Ishikawa (cell line): ENCODE measurements around the gene AMFR.

Source experiments
- CEBPB ChIP-seq: IDR thresholded peaks from 2 replicates; pipeline ENCODE4 v1.6.1; 2012
- CREB1 ChIP-seq: IDR thresholded peaks from 2 replicates; pipeline ENCODE4 v1.6.1; 2012; ENCODE audit warnings: low read depth
- EP300 ChIP-seq: IDR thresholded peaks from 2 replicates; pipeline ENCODE4 v1.6.1; 2012; ENCODE audit warnings: borderline replicate concordance
- FOXM1 ChIP-seq: IDR thresholded peaks from 2 replicates; pipeline ENCODE4 v1.6.1; 2012; ENCODE audit warnings: low read depth, borderline replicate concordance
- RAD21 ChIP-seq: IDR thresholded peaks from 2 replicates; pipeline ENCODE4 v1.6.1; 2012; ENCODE audit warnings: low read depth
- YY1 ChIP-seq: IDR thresholded peaks from 2 replicates; pipeline ENCODE4 v1.6.1; 2012; ENCODE audit warnings: low read depth
- ZBTB7A ChIP-seq: IDR thresholded peaks from 2 replicates; pipeline ENCODE4 v1.6.1; 2012; ENCODE audit warnings: low read depth
- TF ChIP-seq, protein P1 (sequence below): IDR thresholded peaks from 2 replicates; pipeline ENCODE4 v1.6.1; 2012
- TF ChIP-seq, protein P2 (sequence below): IDR thresholded peaks from 2 replicates; pipeline ENCODE4 v1.6.1; 2012

DNA sequence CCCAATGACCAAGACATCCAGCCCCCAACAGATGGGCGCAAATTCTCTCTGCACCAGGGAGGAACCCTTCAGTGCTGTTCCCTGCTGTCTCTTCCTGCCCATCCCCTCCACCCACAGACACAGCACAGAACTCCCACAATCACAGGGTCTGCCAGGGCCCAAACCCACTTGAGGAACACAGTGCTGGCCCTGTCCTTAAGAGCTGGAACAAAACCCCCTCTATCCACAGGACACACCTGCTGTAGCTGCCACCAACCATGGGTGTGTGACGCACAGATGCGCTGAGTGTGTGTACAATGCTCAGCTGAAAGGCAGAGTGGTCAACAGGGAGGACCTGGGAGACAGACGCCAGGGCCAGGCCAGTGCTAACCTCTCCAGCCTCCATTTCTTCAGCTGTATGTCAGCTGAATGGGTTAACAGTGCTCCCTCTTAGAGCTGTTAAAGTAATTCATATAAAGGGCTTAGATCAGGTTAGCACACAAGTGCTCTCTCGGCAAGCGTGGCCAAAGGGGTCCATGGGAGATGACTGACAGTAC, 62.1 kb downstream of the AMFR start:
- TF ChIP-seq, protein P1, sequence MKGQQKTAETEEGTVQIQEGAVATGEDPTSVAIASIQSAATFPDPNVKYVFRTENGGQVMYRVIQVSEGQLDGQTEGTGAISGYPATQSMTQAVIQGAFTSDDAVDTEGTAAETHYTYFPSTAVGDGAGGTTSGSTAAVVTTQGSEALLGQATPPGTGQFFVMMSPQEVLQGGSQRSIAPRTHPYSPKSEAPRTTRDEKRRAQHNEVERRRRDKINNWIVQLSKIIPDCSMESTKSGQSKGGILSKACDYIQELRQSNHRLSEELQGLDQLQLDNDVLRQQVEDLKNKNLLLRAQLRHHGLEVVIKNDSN, result no peak
- TF ChIP-seq FOXM1, result no peak
- TF ChIP-seq RAD21, result no peak
- TF ChIP-seq CEBPB, result no peak
- no peak for TF ChIP-seq EP300
- TF ChIP-seq, protein P2, sequence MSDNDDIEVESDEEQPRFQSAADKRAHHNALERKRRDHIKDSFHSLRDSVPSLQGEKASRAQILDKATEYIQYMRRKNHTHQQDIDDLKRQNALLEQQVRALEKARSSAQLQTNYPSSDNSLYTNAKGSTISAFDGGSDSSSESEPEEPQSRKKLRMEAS, result no peak
- no peak for TF ChIP-seq YY1
- TF ChIP-seq ZBTB7A, result no peak
- TF ChIP-seq CREB1, result no peak
